ENCODE measurements around the gene CCL11.
A peak's percentile ranks its signal among the peaks of the same experiment; 100 is the strongest.
"Not testable (repeated sequence)": the region's sequence is repeated elsewhere in the genome, so short reads cannot be mapped to it uniquely, and the experiment has no call there.

Gene CCL11

DNA sequence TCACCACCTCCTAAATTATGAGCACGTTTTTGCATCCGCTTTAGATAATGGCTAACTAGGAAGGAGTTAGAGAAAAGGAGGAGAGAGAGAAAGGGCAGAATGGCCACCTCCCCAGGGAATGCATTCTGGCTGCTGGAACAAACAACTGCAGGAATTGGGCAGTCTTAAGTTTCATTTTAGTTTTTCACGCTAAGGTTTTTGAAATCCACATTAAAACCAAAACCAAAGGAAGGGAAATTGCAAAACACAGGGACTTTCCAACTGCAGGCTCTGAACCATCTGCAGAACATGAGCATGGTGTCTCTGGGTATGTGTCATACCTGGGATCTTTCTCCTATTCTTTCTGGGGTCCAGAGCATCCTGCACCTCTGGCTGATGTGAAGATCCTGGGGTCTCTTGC is 21.6 kb downstream of the CCL11 start:
- no peak for DNase-seq (ENCODE audit: low read depth)

DNA sequence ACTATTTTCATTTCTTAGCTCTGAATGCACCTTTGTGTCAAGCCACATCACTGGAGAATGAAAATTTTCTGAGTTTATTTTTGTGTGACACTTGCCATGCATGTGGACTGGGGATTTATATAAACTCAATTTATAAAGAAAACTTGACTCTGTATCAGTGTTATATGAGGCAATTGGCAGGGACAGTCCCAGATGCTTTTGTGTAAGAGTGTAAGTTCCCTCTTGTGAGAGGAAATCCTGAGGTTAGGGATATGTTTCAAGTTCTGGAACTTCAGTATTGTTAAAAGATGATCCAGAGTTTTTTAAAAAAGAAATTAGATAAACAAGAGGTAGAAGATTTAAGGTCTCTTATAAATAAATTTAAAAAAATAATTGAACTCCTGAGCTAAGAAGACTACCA is 22.8 kb downstream of the CCL11 start:
- DNase-seq (ENCODE audit: low read depth), result no peak

DNA sequence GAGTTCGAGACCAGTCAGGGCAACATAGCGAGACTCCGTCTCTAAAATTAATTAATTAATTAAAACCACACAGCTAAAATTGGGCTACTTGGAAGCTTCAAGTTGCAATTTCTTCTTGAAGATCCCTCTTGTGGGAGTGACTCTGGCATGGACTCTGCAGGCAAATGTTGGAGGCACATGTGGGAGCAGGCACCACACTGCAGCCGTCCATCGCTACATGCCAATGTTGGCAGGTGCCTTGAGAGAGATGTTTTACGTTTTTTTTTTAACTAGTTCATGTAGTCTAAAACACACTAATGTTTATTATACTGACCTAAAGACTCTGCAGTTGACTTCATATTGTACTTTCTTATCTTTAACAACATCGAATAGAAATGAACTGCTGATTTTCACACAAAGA is 25.7 kb downstream of the CCL11 start:
- DNase-seq (ENCODE audit: low read depth), result no peak

DNA sequence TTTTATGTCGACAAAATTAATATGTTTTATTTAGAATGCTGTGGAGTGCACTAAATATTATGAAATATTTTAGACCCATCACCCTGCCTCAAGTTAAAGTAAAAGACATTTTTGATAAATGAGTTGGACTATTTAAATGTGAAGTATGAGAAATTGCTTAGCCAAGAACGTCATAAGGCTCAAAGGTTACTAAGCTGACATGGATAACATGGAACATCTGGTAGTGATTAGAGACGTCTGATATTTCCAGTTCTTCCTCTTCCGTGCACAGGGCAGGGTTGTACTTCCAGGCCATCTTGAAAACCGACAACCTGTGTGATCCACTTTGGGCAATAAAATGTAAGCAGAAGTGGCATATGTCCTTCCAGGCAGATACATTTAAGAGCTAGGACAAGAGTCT is 26.5 kb downstream of the CCL11 start:
- DNase-seq (ENCODE audit: low read depth), result peak; percentile 67

DNA sequence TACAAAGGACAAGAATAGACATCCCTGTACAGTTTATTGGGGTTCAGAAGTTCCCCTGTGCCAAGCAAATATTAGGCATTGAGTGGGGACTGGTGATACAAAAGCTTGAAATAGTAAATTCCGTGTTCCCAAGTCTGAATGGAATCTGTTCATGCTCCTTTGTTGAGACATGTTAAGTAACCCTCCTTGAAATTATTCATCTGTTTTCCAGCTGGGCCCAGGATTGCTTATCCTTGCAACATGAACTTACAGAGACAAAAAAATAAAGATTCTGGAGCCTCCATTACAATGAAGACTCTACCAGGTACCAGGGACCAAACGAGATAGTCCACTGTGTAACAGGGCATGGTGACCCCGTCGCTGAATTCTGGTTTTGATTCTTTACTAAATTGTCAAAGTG is 27.6 kb downstream of the CCL11 start:
- no peak for DNase-seq (ENCODE audit: low read depth)

DNA sequence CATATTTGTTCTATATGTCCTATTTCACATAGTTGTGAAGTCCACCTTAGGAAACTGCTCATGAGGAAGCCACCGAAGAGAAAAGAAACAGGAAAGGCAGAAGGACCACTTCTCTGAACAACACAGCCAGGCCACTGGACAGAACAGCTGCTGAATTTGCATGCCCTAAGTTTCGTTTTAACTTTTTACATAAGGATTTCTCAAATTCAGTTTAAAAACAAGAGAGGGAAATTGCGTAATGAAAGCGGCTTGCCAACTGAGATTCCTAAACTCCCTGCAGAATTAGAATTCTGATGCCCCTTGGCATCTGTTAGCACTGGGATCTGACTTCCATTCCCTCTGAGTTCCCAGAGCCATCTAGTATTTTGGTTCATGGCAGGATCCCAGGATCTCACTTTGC is 28.7 kb downstream of the CCL11 start:
- no peak for DNase-seq (ENCODE audit: low read depth)

DNA sequence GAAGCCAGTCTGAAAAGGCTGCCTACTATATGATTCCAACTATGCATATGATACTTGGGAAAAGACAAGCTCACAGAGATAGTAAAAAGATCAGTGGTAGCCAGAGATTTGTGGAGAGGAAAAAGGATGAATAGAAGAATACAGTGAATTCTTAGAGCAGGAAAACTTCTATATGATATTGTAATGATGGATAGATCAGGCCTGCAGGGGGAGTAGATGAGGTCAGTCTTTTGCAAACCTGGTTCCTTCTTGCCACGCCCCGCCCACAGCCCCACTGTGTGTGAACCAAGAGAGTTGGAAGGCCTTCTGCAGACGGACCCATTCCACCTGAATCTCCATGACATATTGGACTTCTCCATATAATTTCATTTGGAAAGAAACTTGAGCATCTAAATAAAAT is 32.9 kb downstream of the CCL11 start:
- no peak for DNase-seq (ENCODE audit: low read depth)

DNA sequence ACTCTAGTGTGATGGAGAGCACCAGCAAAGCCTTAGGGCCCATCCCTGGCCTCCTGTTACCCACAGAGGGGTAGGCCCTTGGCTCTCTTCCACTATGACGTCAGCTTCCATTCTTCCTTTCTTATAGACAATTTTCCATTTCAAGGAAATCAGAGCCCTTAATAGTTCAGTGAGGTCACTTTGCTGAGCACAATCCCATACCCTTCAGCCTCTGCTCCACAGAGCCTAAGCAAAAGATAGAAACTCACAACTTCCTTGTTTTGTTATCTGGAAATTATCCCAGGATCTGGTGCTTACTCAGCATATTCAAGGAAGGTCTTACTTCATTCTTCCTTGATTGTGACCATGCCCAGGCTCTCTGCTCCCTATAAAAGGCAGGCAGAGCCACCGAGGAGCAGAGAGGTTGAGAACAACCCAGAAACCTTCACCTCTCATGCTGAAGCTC is 33.5 kb downstream of the CCL11 start, which contains the start of gene CCL8:
CCL8 (plus strand) TSS at position 397 of the 445 bp plus-strand sequence. CDS start 67 bp downstream, outside the sequence.
- DNase-seq (ENCODE audit: low read depth), result no peak

DNA sequence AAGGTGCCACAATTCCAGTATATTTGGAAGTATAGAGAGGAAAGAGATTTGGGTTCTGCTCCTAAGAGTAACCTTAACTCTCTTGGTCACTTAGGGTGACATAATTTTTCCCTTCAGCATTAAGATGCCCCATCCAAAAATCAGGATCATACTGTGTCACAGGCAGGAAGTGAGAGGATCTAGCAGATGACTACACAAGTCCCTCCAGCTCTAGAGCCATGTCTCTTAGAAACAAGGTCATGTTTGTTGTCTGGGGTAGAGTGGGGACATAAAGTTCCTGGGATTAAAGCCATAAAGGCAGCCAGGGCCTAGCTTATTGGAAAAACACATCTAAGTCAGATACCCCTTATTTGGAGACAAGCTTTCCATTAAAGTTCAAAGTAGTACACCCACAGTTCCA is 36.4 kb downstream of the CCL11 start:
- DNase-seq (ENCODE audit: low read depth), result no peak

DNA sequence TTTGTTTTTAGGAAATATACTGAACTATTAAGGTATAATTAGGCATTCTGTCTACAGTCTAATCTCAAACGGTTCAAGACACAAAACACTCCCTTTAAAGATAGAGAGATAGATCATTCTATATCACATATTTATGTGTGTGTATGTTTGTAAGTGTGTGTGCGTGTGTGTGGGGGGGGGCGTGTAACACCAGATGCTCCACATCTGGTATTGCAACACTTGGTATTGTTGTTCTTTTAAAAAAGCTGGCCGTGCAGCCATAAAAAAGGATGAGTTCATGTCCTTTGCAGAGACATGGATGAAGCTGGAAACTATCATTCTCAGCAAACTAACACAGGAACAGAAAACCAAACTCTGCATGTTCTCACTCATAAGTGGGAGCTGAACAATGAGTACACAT is 42.0 kb downstream of the CCL11 start:
- not testable (repeated sequence) for DNase-seq (ENCODE audit: low read depth)

DNA sequence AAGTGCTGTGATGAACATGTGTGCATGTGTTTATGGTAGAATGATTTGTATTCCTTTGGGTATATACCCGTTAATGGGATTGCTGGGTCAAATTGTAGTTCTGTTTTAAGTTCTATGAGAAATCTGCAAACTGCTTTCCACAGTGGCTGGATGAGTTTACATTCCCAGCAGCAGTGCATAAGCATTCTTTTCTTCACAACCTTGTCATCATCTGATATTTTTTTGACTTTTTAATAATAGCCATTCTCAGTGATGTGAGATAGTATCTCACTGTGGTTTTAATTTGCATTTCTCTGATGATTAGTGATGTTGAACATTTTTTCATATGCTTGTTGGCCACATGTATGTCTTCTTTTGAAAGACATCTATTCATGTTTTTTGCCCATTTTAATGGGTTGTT is 52.2 kb downstream of the CCL11 start:
- DNase-seq (ENCODE audit: low read depth), result no peak
